Measurements from ENCODE around the gene GNG7. TPM values are rescaled to one million over a fixed set of nuclear protein-coding genes. Genes with fewer than 3 reads are reported as not detected.
A peak's percentile ranks its signal among the peaks of the same experiment; 100 is the strongest.
"Not testable (repeated sequence)": the region's sequence is repeated elsewhere in the genome, so short reads cannot be mapped to it uniquely, and the experiment has no call there.

The GNG7 gene
- total RNA-seq, 1 donor from 2014 or later, result 5.1 TPM

- H3K36me3 Mint-ChIP-seq (ENCODE audit: unreplicated experiment), result no peaks in the 10 kb centered on the region
- no peaks in the 10 kb centered on the region for H3K9me3 Mint-ChIP-seq (ENCODE audit: unreplicated experiment)
- no peak for DNase-seq (ENCODE audit: extremely low spot score, unreplicated experiment)
- peaks cover 2% of the 10 kb centered on the region for H3K4me1 Mint-ChIP-seq (ENCODE audit: unreplicated experiment)
- H3K27me3 Mint-ChIP-seq (ENCODE audit: unreplicated experiment), result no peaks in the 10 kb centered on the region
- TF ChIP-seq CTCF (IDR thresholded peaks at IDR 0.05), result no peak
- H3K4me3 Mint-ChIP-seq (ENCODE audit: unreplicated experiment), result no peak overlapping the region
- no peak overlapping the region for H3K27ac Mint-ChIP-seq (ENCODE audit: unreplicated experiment)
Measured at GRCh38 chr19:2686360-2686759, 16.1 kb downstream of the GNG7 start.

GRCh38 chr19:2685204-2685704 lies 17.2 kb downstream of the GNG7 start:
- Mint-ChIP-seq H3K27ac (ENCODE audit: unreplicated experiment) (peak overlapping the region; percentile 47), H3K36me3 (ENCODE audit: unreplicated experiment) (no peaks in the 10 kb centered on the region), H3K4me3 (ENCODE audit: unreplicated experiment) (no peak overlapping the region), H3K27me3 (ENCODE audit: unreplicated experiment) (no peaks in the 10 kb centered on the region), H3K4me1 (ENCODE audit: unreplicated experiment) (peaks cover 2% of the 10 kb centered on the region), H3K9me3 (ENCODE audit: unreplicated experiment) (no peaks in the 10 kb centered on the region)
- DNase-seq (ENCODE audit: extremely low spot score, unreplicated experiment), result no peak
- TF ChIP-seq CTCF (IDR thresholded peaks at IDR 0.05), result no peak

- H3K9me3 Mint-ChIP-seq (ENCODE audit: unreplicated experiment), result no peaks in the 10 kb centered on the region
- H3K4me1 Mint-ChIP-seq (ENCODE audit: unreplicated experiment), result peaks cover 2% of the 10 kb centered on the region
- no peak for DNase-seq (ENCODE audit: extremely low spot score, unreplicated experiment)
- no peak overlapping the region for H3K4me3 Mint-ChIP-seq (ENCODE audit: unreplicated experiment)
- H3K27ac Mint-ChIP-seq (ENCODE audit: unreplicated experiment), result no peak overlapping the region
- H3K36me3 Mint-ChIP-seq (ENCODE audit: unreplicated experiment), result no peaks in the 10 kb centered on the region
- H3K27me3 Mint-ChIP-seq (ENCODE audit: unreplicated experiment), result peaks cover 10% of the 10 kb centered on the region
- TF ChIP-seq CTCF (IDR thresholded peaks at IDR 0.05), result no peak
Measured at GRCh38 chr19:2683430-2684003, 19.0 kb downstream of the GNG7 start.

- TF ChIP-seq CTCF (IDR thresholded peaks at IDR 0.05), result no peak
- Mint-ChIP-seq H3K4me3 (ENCODE audit: unreplicated experiment) (no peak overlapping the region), H3K27ac (ENCODE audit: unreplicated experiment) (no peak overlapping the region), H3K27me3 (ENCODE audit: unreplicated experiment) (peaks cover 22% of the 10 kb centered on the region), H3K4me1 (ENCODE audit: unreplicated experiment) (peaks cover under 1% of the 10 kb centered on the region), H3K36me3 (ENCODE audit: unreplicated experiment) (no peaks in the 10 kb centered on the region), H3K9me3 (ENCODE audit: unreplicated experiment) (no peaks in the 10 kb centered on the region)
- DNase-seq (ENCODE audit: extremely low spot score, unreplicated experiment), result no peak
Measured at GRCh38 chr19:2680808-2681207, 21.7 kb downstream of the GNG7 start.

- H3K4me3 Mint-ChIP-seq (ENCODE audit: unreplicated experiment), result no peak overlapping the region
- TF ChIP-seq CTCF (IDR thresholded peaks at IDR 0.05), result no peak
- no peaks in the 10 kb centered on the region for H3K4me1 Mint-ChIP-seq (ENCODE audit: unreplicated experiment)
- H3K27ac Mint-ChIP-seq (ENCODE audit: unreplicated experiment), result no peak overlapping the region
- no peaks in the 10 kb centered on the region for H3K9me3 Mint-ChIP-seq (ENCODE audit: unreplicated experiment)
- no peaks in the 10 kb centered on the region for H3K36me3 Mint-ChIP-seq (ENCODE audit: unreplicated experiment)
- no peak for DNase-seq (ENCODE audit: extremely low spot score, unreplicated experiment)
- peaks cover 22% of the 10 kb centered on the region for H3K27me3 Mint-ChIP-seq (ENCODE audit: unreplicated experiment)
Measured at GRCh38 chr19:2679439-2679838, 23.1 kb downstream of the GNG7 start.

GRCh38 chr19:2678948-2679347 lies 23.5 kb downstream of the GNG7 start:
- H3K4me3 Mint-ChIP-seq (ENCODE audit: unreplicated experiment); H3K9me3 Mint-ChIP-seq (ENCODE audit: unreplicated experiment); H3K36me3 Mint-ChIP-seq (ENCODE audit: unreplicated experiment); DNase-seq (ENCODE audit: extremely low spot score, unreplicated experiment); H3K27ac Mint-ChIP-seq (ENCODE audit: unreplicated experiment); H3K4me1 Mint-ChIP-seq (ENCODE audit: unreplicated experiment): not testable (repeated sequence)
- H3K27me3 Mint-ChIP-seq (ENCODE audit: unreplicated experiment), result peaks cover 22% of the 10 kb centered on the region
